CD4-positive, alpha-beta T cell treated with Interleukin-4 for 4 hours (primary cell): ENCODE results near the gene PANX2.

Experiments
- DNase-seq: peaks from one replicate; pipeline ENCODE4 v3.0.0-alpha.2; 2020

PANX2 gene

GRCh38 chr22:50173311-50173982 lies 2.9 kb downstream of the PANX2 start:
- no peak for DNase-seq

GRCh38 chr22:50173983-50174355 lies 3.4 kb downstream of the PANX2 start:
- DNase-seq: no peak

- DNase-seq: no peak
These were observed 4.1 kb downstream of the PANX2 start for GRCh38 chr22:50174382-50175190.

GRCh38 chr22:50175191-50175461 lies 4.6 kb downstream of the PANX2 start:
- no peak for DNase-seq

- no peak for DNase-seq
These were observed 5.7 kb downstream of the PANX2 start for GRCh38 chr22:50175921-50176849.

GRCh38 chr22:50176850-50177536 lies 6.5 kb downstream of the PANX2 start:
- no peak for DNase-seq

GRCh38 chr22:50177537-50178470 lies 7.3 kb downstream of the PANX2 start:
- DNase-seq: no peak

GRCh38 chr22:50178471-50178864 lies 7.9 kb downstream of the PANX2 start:
- no peak for DNase-seq

- no peak for DNase-seq
These were observed 8.6 kb downstream of the PANX2 start for GRCh38 chr22:50178871-50179869.

- no peak for DNase-seq
These were observed 9.6 kb downstream of the PANX2 start for GRCh38 chr22:50179937-50180726.

GRCh38 chr22:50180727-50181521 lies 10.4 kb downstream of the PANX2 start:
- no peak for DNase-seq

GRCh38 chr22:50182176-50183081 lies 11.9 kb downstream of the PANX2 start:
- no peak for DNase-seq

- no peak for DNase-seq
These were observed 12.8 kb downstream of the PANX2 start for GRCh38 chr22:50183141-50183971.

- no peak for DNase-seq
These were observed 13.7 kb downstream of the PANX2 start for GRCh38 chr22:50184004-50184901.

GRCh38 chr22:50184902-50185374 lies 14.4 kb downstream of the PANX2 start:
- DNase-seq: no peak
